WTC11 (cell line): ENCODE data around the gene SMURF1.

Experiments used
- CREB1 ChIP-seq: sonication (generic); formaldehyde crosslinking; IDR thresholded peaks from 2 replicates; pipeline ENCODE4 v1.8.0; 2023; ENCODE audit warnings: mild to moderate bottlenecking, missing genetic modification reagents
- MXD4 ChIP-seq: fragments of 250-450 bp; sonication (Bioruptor Pico); IDR thresholded peaks from 2 replicates; pipeline ENCODE4 v1.8.0; 2021; ENCODE audit warnings: mild to moderate bottlenecking, moderate library complexity, borderline replicate concordance
- RELA ChIP-seq: sonication (generic); formaldehyde crosslinking; IDR thresholded peaks from 2 replicates; pipeline ENCODE4 v1.8.1; 2022; ENCODE audit warnings: missing genetic modification reagents, mild to moderate bottlenecking, borderline replicate concordance
- SP1 ChIP-seq: sonication (generic); formaldehyde crosslinking; conservative IDR thresholded peaks from 2 replicates; pipeline ENCODE4 v1.8.1; 2022; ENCODE audit warnings: missing genetic modification reagents
- TEAD1 ChIP-seq: sonication (generic); formaldehyde crosslinking; IDR thresholded peaks from 2 replicates; pipeline ENCODE4 v1.8.0; 2022; ENCODE audit warnings: mild to moderate bottlenecking, missing genetic modification reagents
- ZNF232 ChIP-seq: sonication (generic); formaldehyde crosslinking; IDR thresholded peaks from 2 replicates; pipeline ENCODE4 v1.8.0; 2022; ENCODE audit warnings: mild to moderate bottlenecking, missing genetic modification reagents
- TF ChIP-seq, protein P1 (sequence below): sonication (generic); formaldehyde crosslinking; IDR thresholded peaks from 2 replicates; pipeline ENCODE4 v1.8.0; 2022; ENCODE audit warnings: mild to moderate bottlenecking, missing genetic modification reagents
- TF ChIP-seq, protein P2 (sequence below): sonication (generic); formaldehyde crosslinking; IDR thresholded peaks from 2 replicates; pipeline ENCODE4 v1.8.1; 2023; ENCODE audit warnings: mild to moderate bottlenecking, missing genetic modification reagents, moderate library complexity
- TF ChIP-seq, protein P3 (sequence below): fragments of 200-600 bp; IDR thresholded peaks from 2 replicates; pipeline ENCODE4 v1.8.0; 2022; ENCODE audit warnings: antibody characterized with exemption
- TF ChIP-seq, protein P4 (sequence below): sonication (generic); formaldehyde crosslinking; IDR thresholded peaks from 2 replicates; pipeline ENCODE4 v1.8.0; 2022; ENCODE audit warnings: mild to moderate bottlenecking, missing genetic modification reagents
- TF ChIP-seq, protein P5 (sequence below): sonication (generic); formaldehyde crosslinking; IDR thresholded peaks from 2 replicates; pipeline ENCODE4 v1.8.1; 2023; ENCODE audit warnings: mild to moderate bottlenecking, missing genetic modification reagents, moderate library complexity
- TF ChIP-seq, protein P6 (sequence below): sonication (generic); formaldehyde crosslinking; conservative IDR thresholded peaks from 2 replicates; pipeline ENCODE4 v1.8.1; 2022; ENCODE audit warnings: mild to moderate bottlenecking, missing genetic modification reagents

DNA sequence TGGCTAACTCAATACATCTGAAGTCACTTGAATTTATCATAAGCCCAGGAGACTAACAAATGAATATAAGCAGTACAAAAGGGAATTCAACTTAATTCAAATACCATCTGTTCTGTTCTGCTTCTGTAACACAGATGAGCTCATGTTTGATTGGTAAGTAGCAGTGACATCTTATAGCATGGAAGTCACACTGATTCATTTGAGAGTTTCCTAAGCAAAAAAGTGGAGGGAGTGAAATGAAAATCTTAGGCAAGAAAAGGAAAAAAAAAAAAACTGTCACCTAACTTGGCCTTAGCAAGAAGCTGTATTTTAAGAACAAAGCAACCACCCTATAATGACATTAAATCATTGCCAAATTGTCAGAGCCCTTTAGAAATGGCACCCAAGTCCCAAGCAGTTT is 49.5 kb downstream of the SMURF1 start:
- TF ChIP-seq, protein P1, sequence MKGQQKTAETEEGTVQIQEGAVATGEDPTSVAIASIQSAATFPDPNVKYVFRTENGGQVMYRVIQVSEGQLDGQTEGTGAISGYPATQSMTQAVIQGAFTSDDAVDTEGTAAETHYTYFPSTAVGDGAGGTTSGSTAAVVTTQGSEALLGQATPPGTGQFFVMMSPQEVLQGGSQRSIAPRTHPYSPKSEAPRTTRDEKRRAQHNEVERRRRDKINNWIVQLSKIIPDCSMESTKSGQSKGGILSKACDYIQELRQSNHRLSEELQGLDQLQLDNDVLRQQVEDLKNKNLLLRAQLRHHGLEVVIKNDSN (CRISPR knock-in tag): no peak
- TF ChIP-seq TEAD1 (no peak), RELA (CRISPR knock-in tag) (no peak), CREB1 (no peak), MXD4 (CRISPR knock-in tag) (no peak), SP1 (CRISPR knock-in tag) (no peak), ZNF232 (CRISPR knock-in tag) (no peak)
- TF ChIP-seq, protein P2, sequence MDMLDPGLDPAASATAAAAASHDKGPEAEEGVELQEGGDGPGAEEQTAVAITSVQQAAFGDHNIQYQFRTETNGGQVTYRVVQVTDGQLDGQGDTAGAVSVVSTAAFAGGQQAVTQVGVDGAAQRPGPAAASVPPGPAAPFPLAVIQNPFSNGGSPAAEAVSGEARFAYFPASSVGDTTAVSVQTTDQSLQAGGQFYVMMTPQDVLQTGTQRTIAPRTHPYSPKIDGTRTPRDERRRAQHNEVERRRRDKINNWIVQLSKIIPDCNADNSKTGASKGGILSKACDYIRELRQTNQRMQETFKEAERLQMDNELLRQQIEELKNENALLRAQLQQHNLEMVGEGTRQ (CRISPR knock-in tag): no peak
- TF ChIP-seq, protein P3, sequence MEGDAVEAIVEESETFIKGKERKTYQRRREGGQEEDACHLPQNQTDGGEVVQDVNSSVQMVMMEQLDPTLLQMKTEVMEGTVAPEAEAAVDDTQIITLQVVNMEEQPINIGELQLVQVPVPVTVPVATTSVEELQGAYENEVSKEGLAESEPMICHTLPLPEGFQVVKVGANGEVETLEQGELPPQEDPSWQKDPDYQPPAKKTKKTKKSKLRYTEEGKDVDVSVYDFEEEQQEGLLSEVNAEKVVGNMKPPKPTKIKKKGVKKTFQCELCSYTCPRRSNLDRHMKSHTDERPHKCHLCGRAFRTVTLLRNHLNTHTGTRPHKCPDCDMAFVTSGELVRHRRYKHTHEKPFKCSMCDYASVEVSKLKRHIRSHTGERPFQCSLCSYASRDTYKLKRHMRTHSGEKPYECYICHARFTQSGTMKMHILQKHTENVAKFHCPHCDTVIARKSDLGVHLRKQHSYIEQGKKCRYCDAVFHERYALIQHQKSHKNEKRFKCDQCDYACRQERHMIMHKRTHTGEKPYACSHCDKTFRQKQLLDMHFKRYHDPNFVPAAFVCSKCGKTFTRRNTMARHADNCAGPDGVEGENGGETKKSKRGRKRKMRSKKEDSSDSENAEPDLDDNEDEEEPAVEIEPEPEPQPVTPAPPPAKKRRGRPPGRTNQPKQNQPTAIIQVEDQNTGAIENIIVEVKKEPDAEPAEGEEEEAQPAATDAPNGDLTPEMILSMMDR: no peak
- TF ChIP-seq, protein P4, sequence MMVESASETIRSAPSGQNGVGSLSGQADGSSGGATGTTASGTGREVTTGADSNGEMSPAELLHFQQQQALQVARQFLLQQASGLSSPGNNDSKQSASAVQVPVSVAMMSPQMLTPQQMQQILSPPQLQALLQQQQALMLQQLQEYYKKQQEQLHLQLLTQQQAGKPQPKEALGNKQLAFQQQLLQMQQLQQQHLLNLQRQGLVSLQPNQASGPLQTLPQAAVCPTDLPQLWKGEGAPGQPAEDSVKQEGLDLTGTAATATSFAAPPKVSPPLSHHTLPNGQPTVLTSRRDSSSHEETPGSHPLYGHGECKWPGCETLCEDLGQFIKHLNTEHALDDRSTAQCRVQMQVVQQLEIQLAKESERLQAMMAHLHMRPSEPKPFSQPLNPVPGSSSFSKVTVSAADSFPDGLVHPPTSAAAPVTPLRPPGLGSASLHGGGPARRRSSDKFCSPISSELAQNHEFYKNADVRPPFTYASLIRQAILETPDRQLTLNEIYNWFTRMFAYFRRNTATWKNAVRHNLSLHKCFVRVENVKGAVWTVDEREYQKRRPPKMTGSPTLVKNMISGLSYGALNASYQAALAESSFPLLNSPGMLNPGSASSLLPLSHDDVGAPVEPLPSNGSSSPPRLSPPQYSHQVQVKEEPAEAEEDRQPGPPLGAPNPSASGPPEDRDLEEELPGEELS (CRISPR knock-in tag): no peak
- TF ChIP-seq, protein P5, sequence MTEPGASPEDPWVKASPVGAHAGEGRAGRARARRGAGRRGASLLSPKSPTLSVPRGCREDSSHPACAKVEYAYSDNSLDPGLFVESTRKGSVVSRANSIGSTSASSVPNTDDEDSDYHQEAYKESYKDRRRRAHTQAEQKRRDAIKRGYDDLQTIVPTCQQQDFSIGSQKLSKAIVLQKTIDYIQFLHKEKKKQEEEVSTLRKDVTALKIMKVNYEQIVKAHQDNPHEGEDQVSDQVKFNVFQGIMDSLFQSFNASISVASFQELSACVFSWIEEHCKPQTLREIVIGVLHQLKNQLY (CRISPR knock-in tag): no peak
- TF ChIP-seq, protein P6, sequence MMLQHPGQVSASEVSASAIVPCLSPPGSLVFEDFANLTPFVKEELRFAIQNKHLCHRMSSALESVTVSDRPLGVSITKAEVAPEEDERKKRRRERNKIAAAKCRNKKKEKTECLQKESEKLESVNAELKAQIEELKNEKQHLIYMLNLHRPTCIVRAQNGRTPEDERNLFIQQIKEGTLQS (CRISPR knock-in tag): no peak
